NK-92 treated with Interleukin-12 subunit alpha and Interleukin-12 subunit beta, amount 100 ng/mL, for 24 hours (cell line): ENCODE results near the gene PTPRN.
"Not testable (repeated sequence)": the region's sequence is repeated elsewhere in the genome, so short reads cannot be mapped to it uniquely, and the experiment has no call there.

Experiments
- DNase-seq: peaks from one replicate; lab custom pipeline; 2025; lab: John Stamatoyannopoulos, UW

The PTPRN gene

DNA sequence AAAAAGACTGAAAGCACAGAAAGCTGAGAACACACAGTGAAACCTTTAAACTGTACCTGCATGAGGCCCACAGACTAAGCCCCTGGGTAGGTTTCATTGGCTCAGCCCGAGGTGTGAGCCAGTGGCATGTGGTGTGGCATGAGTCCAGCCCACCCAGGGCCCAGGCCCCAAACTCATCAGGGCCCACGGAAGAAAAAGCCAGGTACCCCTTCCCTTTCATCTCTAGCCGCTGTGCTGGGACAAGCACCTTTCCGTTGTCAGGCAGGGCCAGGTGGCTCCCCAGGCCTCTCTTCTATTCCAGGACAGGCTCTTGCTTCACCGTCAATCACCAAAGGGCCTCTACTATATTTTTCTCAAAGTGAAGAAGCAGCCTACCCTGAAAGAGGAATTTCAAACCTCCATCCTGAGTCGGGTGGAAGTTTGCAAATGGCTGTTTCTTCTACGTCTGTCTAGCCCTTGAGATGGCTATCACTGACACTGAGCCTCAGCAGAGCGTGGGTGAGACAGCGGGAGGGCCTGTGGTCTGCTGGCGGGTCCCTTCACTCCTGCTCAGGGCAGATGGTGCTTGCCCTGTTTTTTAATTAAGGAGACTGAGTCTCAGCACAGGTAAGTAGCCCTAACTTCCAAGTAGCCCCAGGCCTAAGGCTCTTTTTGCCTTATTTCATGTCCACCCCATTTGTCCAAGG is 21.5 kb downstream of the PTPRN start:
- DNase-seq = no peak

DNA sequence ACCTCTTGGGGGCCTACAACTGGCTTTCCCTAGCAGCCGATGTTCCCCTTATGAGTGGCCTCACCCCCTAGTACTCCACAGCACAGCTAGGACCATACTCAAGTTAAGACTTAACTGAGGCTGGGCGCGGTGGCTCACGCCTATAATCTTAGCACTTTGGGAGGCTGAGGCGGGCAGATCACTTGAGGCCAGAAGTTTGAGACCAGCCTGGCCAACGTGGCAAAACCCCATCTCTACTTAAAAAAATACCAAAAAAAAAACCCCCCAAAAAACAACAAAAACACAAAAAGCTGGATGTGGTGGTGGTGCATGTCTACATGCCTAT is 22.1 kb downstream of the PTPRN start:
- not testable (repeated sequence) for DNase-seq

DNA sequence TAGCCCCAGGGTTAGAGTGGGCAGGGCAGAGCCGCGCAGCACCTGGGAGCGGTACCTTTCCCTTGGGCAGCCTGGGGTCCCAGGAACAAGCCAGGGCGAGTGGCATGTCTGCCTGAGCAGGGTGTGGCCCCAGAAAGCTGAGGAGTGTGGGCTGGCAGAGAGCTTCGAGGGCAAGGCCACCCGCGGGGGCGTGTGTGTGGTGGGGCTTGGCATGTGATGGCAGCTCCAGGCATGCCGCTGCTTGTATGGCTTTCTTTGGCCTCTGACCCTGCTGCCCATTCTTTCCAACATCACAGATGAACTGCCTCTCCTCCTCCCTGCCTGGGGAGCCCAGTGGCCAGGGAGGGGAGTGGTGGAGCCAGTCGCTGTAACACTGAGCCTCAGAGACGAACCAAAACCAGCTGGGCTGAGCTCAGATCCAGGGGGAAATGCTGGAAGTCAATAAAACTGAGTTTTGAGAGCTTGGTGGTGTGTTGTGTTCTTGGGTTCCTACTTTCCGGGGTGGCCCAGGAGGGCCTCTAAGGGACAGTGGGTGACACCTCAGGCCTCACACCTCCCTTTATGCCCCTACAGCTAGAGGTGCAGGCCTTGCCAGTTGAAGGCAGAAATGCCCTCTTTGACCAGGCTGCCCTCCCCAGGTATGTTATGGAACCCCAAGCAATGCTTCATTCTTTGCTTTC is 22.6 kb downstream of the PTPRN start:
- DNase-seq = no peak

DNA sequence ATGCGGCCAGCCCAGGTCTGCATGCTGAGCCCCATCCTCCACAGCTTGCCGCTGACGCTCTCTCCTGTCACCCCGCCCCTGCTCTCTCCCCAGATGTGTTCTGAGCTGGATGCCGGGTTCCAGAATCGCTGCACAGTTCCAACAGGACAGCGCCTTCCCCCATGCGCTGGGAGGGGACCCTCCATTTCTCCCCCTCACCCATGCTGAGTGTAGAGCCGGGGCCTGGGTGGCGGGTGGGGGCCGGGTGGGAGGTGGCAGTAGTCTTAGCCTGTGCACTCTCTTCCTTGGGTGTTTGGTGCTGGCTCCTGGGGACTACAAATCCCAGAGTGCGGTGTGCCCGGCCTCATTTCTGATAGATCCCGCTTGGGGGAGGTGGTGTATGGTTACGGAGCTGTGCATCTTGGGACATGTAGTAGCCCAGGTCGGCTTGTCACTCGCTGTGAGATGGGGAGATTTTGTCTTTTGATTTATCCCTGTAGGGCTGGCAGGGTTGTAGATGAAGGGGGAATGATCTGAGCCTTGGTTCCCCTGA is 23.2 kb downstream of the PTPRN start:
- no peak for DNase-seq

DNA sequence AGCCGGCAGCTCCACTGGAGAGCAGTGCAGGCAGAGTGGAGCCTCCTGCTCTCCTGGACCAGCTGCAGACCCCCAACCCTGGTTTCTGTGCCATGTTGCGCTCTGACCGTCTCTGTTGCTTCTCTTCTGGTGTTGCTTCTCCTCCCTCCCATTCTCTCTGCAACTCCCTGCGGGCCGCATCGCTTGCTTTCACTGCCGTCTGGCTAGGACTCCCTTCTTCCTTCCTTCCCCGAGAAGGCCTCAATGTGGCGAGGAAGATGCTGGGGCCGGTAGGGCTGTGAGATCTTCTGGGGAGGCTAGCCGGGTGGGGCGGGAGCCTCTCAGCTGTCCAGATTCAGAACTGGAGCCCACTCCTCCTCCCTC is 23.8 kb downstream of the PTPRN start:
- DNase-seq = no peak

DNA sequence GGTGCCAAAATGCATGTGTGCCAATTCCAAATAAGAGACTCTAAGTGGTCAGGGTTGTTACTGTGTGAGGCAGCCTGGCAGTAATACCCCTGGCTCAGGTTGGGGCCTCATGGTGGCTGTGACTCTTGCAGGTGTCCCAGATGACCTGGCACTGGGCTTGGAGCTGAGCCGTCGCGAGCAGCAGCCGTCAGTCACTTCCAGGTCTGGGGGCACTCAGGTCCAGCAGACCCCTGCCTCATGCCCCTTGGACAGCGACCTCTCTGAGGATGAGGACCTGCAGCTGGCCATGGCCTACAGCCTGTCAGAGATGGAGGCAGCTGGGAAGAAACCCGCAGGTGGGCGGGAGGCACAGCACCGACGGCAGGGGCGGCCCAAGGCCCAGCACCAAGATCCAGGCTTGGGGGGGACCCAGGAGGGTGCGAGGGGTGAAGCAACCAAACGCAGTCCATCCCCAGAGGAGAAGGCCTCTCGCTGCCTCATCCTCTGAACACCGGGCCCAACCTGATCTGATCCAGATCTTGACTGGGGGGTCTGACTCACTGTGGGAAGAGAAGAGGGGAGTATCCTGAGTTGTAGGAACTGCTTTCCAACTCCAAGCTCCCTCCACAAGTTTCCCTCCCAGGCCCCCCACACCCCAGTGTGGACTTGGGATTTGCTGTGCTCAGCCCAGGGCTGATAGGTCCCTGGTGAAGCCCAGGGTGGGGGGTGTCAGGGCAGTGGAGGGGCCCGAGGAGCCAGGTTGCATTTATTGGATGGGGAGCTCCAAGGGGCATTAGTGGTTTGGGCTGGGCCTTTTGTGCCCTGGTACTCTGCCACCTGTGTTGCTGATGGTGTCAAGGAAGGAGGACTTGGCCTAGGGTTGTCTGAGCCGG is 24.5 kb downstream of the PTPRN start:
- DNase-seq = no peak

DNA sequence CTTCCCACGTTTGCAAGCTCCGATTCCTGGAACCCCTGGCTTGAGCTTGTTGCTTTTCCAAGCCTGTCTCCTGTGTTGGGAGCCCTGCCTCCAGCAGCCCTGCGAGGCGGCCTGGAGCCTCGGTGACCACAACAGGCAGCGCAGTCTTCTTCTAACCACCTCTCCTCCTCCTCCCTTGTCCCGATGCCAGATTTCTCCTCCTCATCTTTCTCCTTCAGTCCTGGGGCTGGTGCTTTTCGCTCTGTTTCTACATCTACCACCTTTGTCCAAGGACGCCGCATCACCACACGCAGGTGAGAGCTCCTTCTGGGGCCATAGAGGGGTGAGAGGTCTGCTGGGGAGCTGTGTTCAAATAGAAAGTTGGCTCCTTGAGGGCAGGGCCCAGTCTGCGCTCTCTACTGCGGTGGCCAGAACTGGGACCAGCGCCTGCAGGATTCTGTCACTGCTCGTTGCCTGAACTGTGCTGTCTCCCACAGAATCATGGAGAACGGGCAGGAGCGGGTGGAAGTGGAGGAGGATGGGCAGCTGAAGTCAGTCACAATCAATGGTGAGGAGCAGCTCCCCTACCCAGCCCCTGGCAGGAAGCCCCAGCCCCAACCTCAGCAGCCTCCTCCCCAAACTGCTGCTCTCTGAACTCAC is 26.1 kb downstream of the PTPRN start:
- DNase-seq = no peak

DNA sequence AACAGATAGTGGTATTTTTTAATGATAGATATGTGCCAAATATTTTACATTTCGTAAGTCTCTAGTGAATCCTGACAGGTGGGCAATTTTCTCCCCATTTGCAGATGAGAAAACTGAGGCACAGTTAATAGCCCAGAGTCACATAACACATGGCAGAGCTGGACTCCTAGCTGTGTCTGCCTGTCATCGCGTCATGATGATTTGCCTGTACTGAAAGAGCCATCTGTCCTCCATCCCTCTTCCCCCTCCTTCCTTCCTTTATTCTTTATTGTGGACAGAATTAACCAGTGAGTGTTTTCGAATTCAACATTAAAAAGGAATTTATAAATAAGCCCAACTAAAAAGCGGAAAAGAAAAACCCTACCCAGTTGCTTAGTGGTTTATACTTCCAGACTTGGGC is 26.8 kb downstream of the PTPRN start:
- DNase-seq = no peak

DNA sequence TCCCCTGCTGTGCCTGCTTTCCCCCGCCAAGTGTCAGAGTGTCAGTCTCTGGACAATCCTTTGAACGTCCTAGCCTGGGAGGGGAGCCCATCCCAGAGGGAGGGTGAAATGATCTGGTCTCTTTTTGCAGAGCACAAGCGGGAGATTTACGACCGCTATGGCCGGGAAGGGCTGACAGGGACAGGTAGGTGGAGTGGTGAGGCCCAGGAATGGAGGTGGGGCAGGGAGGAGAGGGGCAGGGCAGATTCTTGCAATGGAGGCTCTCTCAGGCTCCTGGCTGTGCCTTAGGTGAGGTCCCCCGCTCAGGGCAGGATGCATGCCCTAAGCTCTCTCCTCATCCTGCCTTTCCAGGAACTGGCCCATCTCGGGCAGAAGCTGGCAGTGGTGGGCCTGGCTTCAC is 27.6 kb downstream of the PTPRN start:
- DNase-seq = no peak

DNA sequence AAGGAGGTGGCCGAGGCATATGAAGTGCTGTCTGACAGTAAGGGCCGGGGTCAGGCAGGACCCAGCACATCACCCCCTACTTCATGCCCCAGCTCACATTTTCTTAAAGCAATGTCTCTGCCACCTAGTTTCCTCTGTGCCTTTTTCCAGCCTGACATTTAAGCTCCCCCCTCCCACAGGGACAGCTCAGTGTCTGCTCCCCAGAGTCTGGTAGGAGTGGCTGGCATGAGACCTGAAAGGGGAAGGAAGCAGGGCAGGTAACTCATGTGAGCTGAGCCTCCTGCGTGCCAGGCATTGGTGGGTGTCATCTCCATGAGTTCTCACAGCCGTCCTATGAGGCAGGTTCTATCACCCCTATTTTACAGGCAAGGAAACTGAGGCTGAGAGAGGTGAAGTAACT is 28.6 kb downstream of the PTPRN start:
- DNase-seq = no peak

DNA sequence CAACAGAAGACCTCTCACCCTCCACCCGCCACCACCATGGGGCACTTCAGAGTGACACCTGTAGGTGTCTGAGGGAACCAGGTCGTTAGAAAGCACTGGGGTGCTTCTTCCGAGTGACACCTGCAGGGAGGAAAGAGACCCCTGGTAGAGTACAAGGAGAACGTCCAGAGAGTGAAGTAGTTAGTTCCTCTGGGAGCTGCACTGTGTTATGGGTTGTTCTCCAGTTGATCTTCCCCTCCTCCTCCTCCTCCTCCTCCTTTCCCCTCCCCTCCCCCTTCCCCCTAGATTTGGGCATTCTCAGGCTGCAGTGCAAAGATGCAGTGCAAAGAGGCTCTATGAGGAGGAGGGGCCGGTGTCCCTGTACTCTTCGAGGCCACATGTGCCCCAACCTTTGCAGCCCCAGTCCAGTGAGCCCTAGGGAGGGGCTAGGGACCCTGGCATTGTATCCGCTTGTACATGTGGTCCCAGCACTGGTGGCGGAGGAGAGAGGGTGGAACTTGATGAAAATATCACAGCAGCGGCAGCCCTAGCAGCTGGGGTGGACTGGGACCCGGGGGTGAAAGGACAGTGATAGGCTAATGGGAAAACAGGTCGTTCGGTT is 29.2 kb downstream of the PTPRN start:
- no peak for DNase-seq

DNA sequence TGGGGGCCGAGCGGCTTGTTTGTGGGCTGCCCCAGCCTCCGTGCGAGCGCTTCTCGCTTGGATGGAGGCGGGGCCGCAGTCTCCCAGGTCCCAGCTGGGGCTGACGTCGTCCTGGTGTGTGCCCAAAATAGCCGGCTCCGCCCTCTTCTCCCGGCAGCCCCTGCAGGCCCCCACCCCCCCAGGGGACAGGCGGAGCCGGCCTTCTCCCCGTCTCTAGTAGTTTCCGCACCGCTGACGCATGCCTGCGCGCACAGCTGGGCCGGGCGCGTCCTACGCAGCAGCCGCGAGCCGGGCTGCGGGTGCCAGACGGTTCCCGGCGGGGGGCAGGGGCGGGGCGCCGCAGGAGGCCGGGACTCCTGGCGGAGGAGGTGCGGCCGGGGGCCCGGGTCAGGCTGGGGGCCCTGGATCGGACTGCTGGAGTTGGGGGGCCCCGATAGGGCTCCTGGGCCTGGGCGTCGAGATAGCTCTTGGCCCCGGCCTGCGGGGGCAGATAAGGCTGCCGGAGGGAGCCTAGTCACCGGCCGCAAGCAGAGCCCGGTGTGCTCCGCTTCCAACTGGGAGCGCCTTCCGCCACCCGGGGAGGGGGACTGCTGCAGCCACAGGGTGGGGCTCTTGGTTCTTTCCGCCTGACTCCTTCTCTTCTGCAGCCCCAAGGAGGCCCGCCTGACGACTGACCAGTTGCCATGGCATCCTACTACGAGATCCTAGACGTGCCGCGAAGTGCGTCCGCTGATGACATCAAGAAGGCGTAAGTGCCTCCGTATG is 29.9 kb downstream of the PTPRN start, which contains the start of gene DNAJB2:
Gene DNAJB2 (plus strand): TSS at position 216 of the 765 bp plus-strand sequence. CDS start 468 bp downstream, at position 684.
- peak; percentile 99 for DNase-seq

DNA sequence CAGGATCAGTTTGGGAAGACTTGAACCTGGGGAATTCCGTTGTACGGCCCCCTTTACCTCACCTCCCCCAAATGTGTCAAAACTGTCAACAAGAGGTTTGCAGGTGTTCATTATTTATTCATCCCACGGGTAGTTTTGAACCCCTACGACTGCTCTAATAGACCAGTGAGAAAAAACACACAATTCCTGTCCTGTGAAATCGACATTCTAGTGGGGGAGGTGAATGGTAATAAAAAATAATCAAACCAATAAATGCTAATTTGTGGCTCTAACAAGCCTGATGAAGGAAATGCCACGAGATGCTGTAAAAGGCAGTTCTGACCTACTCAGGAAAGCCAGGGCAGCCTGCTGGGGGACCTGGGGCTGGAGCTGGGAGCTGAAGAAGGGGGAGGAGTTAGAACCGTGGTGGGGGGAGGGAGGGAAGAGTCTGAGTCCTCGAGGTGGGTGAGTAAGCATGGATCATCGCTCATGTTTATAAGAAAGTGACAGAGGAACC is 30.5 kb downstream of the PTPRN start:
- no peak for DNase-seq

DNA sequence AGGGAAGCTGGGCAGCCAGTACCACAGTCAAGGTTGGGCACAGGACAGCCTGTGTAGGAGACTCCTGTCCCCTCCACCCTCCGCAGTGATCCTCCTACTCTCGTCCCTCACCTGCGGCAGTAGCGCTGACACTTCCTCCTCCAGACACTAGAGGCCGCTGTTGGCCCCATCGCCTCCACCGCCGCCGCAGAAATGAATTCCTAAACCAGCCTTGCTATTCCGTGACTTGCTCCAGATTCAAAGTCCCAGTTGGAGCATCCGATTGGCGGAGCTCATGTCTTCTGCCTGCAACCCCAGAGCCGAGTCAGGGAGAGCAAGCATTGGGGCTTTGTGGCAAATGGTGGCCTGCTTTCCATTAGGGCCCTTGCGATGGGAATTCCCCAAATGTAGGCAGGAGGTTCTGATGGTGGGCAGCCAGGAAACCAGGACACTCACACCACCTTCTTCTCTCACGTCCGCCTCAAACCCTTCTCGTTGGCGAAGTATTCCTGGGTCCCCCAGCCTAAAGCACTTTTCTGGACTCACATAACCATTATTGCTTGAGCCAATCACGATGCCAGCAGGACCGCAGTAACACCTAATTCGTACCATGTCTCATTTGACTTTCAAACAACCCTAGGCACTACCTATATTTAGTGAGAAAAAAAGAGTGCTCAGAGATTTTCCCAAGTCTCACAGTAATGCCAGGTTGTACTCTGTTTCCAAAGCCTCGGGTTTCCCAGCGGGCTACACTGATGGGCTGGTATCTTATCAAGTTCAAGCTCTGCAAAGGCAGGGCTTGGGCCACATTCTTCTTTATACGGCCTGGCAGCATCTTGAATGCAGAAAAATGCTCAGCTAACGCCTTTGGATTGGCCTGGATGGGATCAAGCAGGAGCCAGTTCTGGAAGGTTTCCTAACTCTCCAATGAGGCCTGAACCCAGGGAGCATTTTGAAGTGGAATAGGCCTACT is 31.2 kb downstream of the PTPRN start:
- peak; percentile 66 for DNase-seq

DNA sequence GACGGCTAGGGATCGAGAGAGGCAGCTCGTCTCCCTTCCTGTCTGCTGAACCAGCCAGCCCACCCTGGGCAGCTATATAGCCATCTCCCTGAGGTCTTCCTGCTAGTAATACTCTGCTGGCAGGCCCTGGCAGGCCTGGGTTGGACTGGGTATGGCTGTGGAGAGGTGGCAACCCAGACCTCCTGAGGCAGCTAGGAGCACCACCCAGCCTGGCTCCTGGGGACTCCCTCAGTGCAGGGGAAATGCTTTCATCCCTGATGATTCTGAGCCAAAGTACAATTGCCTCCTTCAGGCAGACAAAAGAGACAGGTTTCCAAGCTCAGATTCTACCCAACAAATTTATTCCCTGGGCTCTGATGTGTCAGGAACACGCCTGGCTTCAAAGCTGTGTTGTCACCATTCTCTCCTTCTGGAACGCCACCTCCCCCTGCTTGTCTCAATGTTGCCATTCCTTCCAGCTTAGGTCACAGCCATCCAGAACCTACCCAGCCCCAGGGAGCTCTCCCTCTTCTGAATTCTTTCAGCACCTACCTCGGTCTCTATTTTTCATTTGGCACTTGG is 34.8 kb downstream of the PTPRN start:
- no peak for DNase-seq

DNA sequence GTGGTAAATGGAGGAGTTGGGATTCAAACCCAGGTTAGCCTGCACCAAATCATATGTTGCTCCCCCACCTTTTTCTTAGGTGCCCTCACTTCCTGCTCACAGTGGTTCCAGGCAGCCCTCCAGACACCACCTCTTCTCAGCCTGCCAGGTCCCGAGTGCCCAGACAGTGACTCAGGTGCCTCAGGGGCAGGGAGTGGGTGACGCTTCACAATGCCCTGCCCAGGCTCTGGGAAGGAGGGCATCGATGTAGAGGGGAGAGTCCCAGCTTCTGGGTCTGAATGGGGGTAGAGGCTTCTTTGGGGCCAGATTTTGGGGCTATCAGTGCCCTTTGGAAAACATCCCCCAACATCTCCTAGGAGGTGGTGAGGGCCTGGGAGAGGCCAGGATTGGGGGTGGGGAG is 35.3 kb downstream of the PTPRN start:
- DNase-seq = no peak

DNA sequence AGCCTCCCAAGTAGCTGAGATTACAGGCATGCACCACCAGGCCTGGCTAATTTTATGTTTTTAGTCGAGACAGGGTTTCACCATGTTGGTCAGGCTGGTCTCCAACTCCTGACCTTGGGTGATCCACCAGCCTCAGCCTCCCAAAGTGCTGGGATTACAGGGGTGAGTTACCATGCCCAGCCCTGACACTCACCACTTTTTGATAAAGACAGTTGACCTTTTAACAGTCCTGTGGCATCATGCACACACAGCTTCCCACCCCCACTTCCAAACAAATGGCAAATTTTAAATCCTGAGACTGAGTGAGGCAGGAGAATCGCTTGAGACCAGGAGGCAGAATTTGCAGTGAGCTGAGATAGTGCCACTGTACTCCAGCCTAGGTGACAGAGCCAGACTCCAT is 36.2 kb downstream of the PTPRN start:
- DNase-seq = no peak

DNA sequence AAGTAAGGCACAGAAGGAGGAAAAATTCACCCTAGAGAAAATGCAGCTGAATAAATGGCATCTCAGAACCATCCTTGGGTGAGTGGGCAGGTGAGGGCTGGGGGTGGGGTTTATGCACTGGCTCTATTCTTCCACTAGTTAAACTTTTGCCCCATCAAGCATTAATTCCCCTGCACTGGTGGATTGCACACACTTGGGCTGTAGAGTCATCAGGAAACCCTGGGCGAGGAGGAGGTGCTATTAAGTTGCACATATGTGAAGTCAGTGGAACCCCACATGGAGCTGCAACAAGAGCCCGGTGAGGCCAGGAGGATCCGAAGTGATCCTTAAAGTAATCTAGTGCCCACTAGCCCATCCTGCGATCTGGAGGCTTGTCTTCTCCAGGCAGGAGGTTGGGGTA is 36.8 kb downstream of the PTPRN start:
- no peak for DNase-seq

DNA sequence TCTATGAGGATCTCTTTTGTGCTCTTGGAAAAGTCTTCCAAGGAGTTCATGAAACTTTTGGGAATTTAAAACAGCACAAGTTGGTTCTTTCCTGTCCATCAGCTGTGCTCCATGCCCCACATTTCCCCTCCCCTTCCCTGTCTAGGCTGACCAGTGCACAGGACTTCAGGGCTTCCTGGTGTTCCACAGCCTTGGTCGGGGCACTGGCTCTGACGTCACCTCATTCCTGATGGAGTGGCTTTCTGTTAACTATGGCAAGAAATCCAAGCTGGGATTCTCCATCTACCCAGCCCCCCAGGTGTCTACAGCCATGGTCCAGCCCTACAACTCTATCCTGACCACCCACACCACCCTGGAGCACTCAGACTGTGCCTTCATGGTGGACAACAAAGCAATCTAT is 38.2 kb downstream of the PTPRN start:
- DNase-seq = no peak

DNA sequence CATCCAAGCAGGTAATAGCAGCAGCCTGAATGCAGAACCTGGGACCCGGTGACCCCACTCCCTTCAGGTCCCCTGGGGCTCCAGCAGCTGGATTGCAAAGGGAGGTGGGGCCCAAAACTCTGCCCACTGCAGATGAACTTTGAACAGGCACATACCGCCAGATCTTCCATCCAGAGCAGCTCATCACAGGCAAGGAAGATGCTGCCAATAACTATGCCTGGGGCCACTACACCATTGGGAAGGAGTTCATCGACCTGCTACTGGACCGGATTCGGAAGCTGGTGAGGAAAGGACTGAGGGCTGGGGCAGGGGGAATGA is 39.2 kb downstream of the PTPRN start:
- DNase-seq = no peak
